ENCODE measurements around the gene GBE1. TPM values are rescaled to one million over a fixed set of nuclear protein-coding genes. Genes with fewer than 3 reads are reported as not detected.

The GBE1 gene
- total and polyA plus RNA-seq, 7 donors: 10.2 to 24.6 (median 12.1) TPM

- Histone ChIP-seq H3K9me3 (no peaks in the 10 kb centered on the region), H3K27me3 (no peaks in the 10 kb centered on the region), H3K4me1 (no peaks in the 10 kb centered on the region), H3K4me3 (no peak overlapping the region), H3K27ac (no peak overlapping the region), H3K36me3 (no peaks in the 10 kb centered on the region)
- DNase-seq: no peak
- intact Hi-C loops (cut with DNase I): no loop called here
- TF ChIP-seq CTCF (IDR thresholded peaks at IDR 0.05): no peak
- no peak for TF ChIP-seq POLR2A (IDR thresholded peaks at IDR 0.05)
- TF ChIP-seq POLR2AphosphoS5 (IDR thresholded peaks at IDR 0.05): no peak
- no peak for TF ChIP-seq EP300 (IDR thresholded peaks at IDR 0.05)
Observed at GRCh38 chr3:81707996-81708395, 53.4 kb downstream of the GBE1 start.

- no peak for DNase-seq
- peaks cover 0 to 9% (median 0%) of the 10 kb centered on the region in 4 donors for H3K36me3 ChIP-seq
- TF ChIP-seq EP300 (IDR thresholded peaks at IDR 0.05): no peak
- TF ChIP-seq POLR2AphosphoS5 (IDR thresholded peaks at IDR 0.05): no peak
- TF ChIP-seq POLR2A (IDR thresholded peaks at IDR 0.05): no peak
- no peak for TF ChIP-seq CTCF (IDR thresholded peaks at IDR 0.05)
- WGBS, 2 donors: 80% methylated on average over 2 of the region's 2 CpGs
- no peaks in the 10 kb centered on the region for H3K27me3 ChIP-seq
- no peak overlapping the region for H3K27ac ChIP-seq
- intact Hi-C loops (cut with DNase I): no loop called here
- no peaks in the 10 kb centered on the region for H3K9me3 ChIP-seq
- no peaks in the 10 kb centered on the region for H3K4me1 ChIP-seq
- H3K4me3 ChIP-seq: no peak overlapping the region
Observed at GRCh38 chr3:81702126-81702525, 59.3 kb downstream of the GBE1 start.

GRCh38 chr3:81699536-81700320 is 61.7 kb downstream of the GBE1 start:
- intact Hi-C loops (cut with DNase I): no loop called here
- Histone ChIP-seq H3K4me1 (no peaks in the 10 kb centered on the region), H3K36me3 (peaks cover 0 to 9% (median 0%) of the 10 kb centered on the region in 4 donors), H3K9me3 (no peaks in the 10 kb centered on the region), H3K4me3 (no peak overlapping the region), H3K27ac (no peak overlapping the region), H3K27me3 (no peaks in the 10 kb centered on the region)
- no peak for TF ChIP-seq EP300 (IDR thresholded peaks at IDR 0.05)
- no peak for TF ChIP-seq POLR2A (IDR thresholded peaks at IDR 0.05)
- no peak for TF ChIP-seq POLR2AphosphoS5 (IDR thresholded peaks at IDR 0.05)
- TF ChIP-seq CTCF (IDR thresholded peaks at IDR 0.05): no peak
- 95% methylated on average over 8 of the region's 8 CpGs for WGBS, 2 donors
- DNase-seq: no peak

GRCh38 chr3:81696090-81696489 is 65.4 kb downstream of the GBE1 start:
- intact Hi-C loops (cut with DNase I): no loop called here
- H3K4me3 ChIP-seq: no peak overlapping the region
- H3K27me3 ChIP-seq: no peaks in the 10 kb centered on the region
- no peaks in the 10 kb centered on the region for H3K4me1 ChIP-seq
- WGBS, 2 donors: 92% methylated on average over 3 of the region's 3 CpGs
- no peak for DNase-seq
- no peak overlapping the region for H3K27ac ChIP-seq
- H3K36me3 ChIP-seq: peaks cover 0 to 9% (median 0%) of the 10 kb centered on the region in 4 donors
- no peaks in the 10 kb centered on the region for H3K9me3 ChIP-seq
- no peak for TF ChIP-seq POLR2A (IDR thresholded peaks at IDR 0.05)
- TF ChIP-seq EP300 (IDR thresholded peaks at IDR 0.05): no peak
- TF ChIP-seq POLR2AphosphoS5 (IDR thresholded peaks at IDR 0.05): no peak
- no peak for TF ChIP-seq CTCF (IDR thresholded peaks at IDR 0.05)

- Histone ChIP-seq H3K36me3 (peaks cover 0 to 9% (median 0%) of the 10 kb centered on the region in 4 donors), H3K4me1 (no peaks in the 10 kb centered on the region), H3K27me3 (no peaks in the 10 kb centered on the region), H3K9me3 (no peaks in the 10 kb centered on the region), H3K27ac (no peak overlapping the region), H3K4me3 (no peak overlapping the region)
- intact Hi-C loops (cut with DNase I): no loop called here
- no peak for DNase-seq
- 89 to 95% methylated on average over 2 of the region's 2 CpGs for WGBS, 2 donors
- TF ChIP-seq POLR2A (IDR thresholded peaks at IDR 0.05): no peak
- TF ChIP-seq POLR2AphosphoS5 (IDR thresholded peaks at IDR 0.05): no peak
- TF ChIP-seq CTCF (IDR thresholded peaks at IDR 0.05): no peak
- TF ChIP-seq EP300 (IDR thresholded peaks at IDR 0.05): no peak
Observed at GRCh38 chr3:81695302-81695701, 66.1 kb downstream of the GBE1 start.

Measured in sigmoid colon (tissue), 7 donors.